ENCODE measurements around the gene SORCS2. TPM values are rescaled to one million over a fixed set of nuclear protein-coding genes. Genes with fewer than 3 reads are reported as not detected.

Gene SORCS2
- total RNA-seq, 1 experiment from 2014 or later = 4.1 TPM

DNA sequence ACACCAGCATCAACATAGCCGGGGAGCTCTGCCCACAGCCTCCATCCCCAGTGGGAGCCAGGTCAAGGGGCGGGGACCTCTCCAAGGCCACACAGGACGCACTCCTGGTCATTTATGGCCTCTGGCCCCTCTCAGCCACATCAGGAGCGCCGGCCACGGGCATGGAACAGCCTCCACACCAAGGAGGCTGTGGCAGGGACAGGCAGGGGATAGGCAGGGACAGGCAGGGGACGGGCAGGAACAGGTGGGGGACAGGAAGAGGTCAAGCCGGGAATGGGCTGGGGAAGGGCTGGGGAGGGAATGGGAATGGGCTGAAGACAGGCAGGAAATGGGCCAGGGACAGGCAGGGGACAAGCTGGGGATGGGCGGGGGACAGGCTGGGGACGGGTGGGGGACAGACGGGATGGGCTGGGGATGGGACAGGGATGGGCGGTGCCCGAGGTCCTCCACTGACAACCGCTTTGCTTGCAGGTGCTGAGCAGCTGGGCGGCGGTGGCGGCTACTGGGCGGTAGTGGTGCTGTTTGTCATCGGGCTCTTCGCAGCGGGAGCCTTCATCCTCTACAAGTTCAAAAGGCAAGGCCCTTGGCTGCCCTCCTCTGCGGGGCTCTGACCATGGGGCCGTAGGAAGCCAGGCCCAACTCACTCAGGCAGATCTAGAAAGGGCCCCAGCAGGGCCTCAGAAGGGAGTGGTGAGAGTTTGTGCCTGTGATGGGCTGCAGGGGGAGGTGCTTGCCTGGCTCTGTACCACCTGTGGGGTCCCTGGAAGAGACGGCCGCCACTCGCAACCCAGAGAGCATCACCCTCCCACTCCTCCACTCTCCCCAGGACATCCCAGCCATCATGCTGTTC, 541.7 kb downstream of the SORCS2 start:
- intact Hi-C loops (cut with micrococcal nuclease) = no loop called here
- no peaks in the 10 kb centered on the region for H3K9me2 ChIP-seq (replicated peaks; ENCODE audit: low read length)
- H3K9me3 ChIP-seq (ENCODE audit: low read length) = no peaks in the 10 kb centered on the region
- no peaks in the 10 kb centered on the region for H3K27me3 ChIP-seq (ENCODE audit: low read length)
- ChIA-PET POLR2A (ENCODE audit: unreplicated experiment) (no interaction called here), CTCF (no interaction called here)
- ATAC-seq = no peak
- no TSS peak for BruUV-seq (replicated peaks)
- no peaks in the 10 kb centered on the region for H4K20me1 ChIP-seq (ENCODE audit: low read length)
- H3K36me3 ChIP-seq (ENCODE audit: low read depth, low read length) = no peaks in the 10 kb centered on the region
- no peak overlapping the region for H3K9ac ChIP-seq (ENCODE audit: low read length)
- no peaks in the 10 kb centered on the region for H3K4me1 ChIP-seq (ENCODE audit: insufficient read depth, low read length)
- H3F3A ChIP-seq (ENCODE audit: low read length, unreplicated experiment) = no peaks in the 10 kb centered on the region
- no peak overlapping the region for H3K27ac ChIP-seq (ENCODE audit: low read length)
- H3K4me3 ChIP-seq (ENCODE audit: low read length) = no peak overlapping the region
- DNase-seq = no peak
- no peaks in the 10 kb centered on the region for H3K79me2 ChIP-seq (ENCODE audit: low read length)
- no peak overlapping the region for H2AFZ ChIP-seq (ENCODE audit: low read length)
- TF ChIP-seq EZH2 (IDR thresholded peaks at IDR 0.05; ENCODE audit: low read length, unreplicated experiment) = no peak
- TF ChIP-seq EZH2phosphoT487 (IDR thresholded peaks at IDR 0.05; ENCODE audit: borderline replicate concordance, low read length) = no peak
- TF ChIP-seq, protein P1, sequence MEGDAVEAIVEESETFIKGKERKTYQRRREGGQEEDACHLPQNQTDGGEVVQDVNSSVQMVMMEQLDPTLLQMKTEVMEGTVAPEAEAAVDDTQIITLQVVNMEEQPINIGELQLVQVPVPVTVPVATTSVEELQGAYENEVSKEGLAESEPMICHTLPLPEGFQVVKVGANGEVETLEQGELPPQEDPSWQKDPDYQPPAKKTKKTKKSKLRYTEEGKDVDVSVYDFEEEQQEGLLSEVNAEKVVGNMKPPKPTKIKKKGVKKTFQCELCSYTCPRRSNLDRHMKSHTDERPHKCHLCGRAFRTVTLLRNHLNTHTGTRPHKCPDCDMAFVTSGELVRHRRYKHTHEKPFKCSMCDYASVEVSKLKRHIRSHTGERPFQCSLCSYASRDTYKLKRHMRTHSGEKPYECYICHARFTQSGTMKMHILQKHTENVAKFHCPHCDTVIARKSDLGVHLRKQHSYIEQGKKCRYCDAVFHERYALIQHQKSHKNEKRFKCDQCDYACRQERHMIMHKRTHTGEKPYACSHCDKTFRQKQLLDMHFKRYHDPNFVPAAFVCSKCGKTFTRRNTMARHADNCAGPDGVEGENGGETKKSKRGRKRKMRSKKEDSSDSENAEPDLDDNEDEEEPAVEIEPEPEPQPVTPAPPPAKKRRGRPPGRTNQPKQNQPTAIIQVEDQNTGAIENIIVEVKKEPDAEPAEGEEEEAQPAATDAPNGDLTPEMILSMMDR (conservative IDR thresholded peaks at IDR 0.05; ENCODE audit: low read depth, low read length) = no peak
- no peak overlapping the region for H3K4me2 ChIP-seq (ENCODE audit: low read length)

DNA sequence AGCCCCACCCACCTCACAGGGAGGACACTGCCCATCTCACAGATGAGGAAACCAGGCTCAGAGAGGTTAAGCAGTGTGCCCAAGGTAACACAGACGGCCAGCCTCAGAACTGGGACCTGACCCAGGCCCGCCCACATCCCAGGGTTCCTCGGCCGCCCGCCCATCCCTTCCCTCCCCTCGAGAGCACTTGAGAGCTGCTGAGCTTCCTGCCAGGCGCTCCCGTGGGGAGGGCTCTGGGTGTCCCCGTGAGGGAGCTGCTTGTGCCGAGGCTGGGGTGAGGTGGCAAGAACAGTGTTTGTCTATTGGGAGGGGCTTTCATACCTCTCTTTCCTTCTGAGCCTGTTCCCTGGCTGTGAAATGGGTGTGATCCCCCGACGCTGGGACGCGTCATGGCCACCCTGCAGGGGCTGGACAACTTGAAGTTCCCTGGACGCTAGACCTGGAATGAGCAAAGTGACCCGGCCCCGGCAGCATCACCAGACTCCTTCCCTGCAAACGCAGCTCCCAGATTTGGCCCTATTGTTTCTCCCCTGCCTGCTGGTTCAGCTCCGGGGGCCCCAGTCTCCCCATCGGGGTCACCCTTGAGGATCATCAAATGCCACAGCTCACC, 542.4 kb downstream of the SORCS2 start:
- ChIA-PET POLR2A (ENCODE audit: unreplicated experiment) (interaction anchor here (0.6 kb wide), 1 partner anchor 243 kb away, joined by 3 read pairs; no protein-coding TSS in a partner anchor), CTCF (no interaction called here)
- no TSS peak for BruUV-seq (replicated peaks)
- TF ChIP-seq EZH2phosphoT487 (IDR thresholded peaks at IDR 0.05; ENCODE audit: borderline replicate concordance, low read length) = no peak
- TF ChIP-seq EZH2 (IDR thresholded peaks at IDR 0.05; ENCODE audit: low read length, unreplicated experiment) = no peak
- TF ChIP-seq, protein P1 (conservative IDR thresholded peaks at IDR 0.05; ENCODE audit: low read depth, low read length) = no peak
- no peak for DNase-seq
- Histone ChIP-seq H3K79me2 (ENCODE audit: low read length) (no peaks in the 10 kb centered on the region), H2AFZ (ENCODE audit: low read length) (no peak overlapping the region), H3K9ac (ENCODE audit: low read length) (no peak overlapping the region), H3K4me3 (ENCODE audit: low read length) (no peak overlapping the region), H3K27me3 (ENCODE audit: low read length) (no peaks in the 10 kb centered on the region), H4K20me1 (ENCODE audit: low read length) (no peaks in the 10 kb centered on the region), H3K36me3 (ENCODE audit: low read depth, low read length) (no peaks in the 10 kb centered on the region), H3K9me2 (replicated peaks; ENCODE audit: low read length) (no peaks in the 10 kb centered on the region), H3K4me1 (ENCODE audit: insufficient read depth, low read length) (no peaks in the 10 kb centered on the region), H3K27ac (ENCODE audit: low read length) (no peak overlapping the region), H3K4me2 (ENCODE audit: low read length) (no peak overlapping the region), H3F3A (ENCODE audit: low read length, unreplicated experiment) (no peaks in the 10 kb centered on the region), H3K9me3 (ENCODE audit: low read length) (no peaks in the 10 kb centered on the region)
- no peak for ATAC-seq
- intact Hi-C loops (cut with micrococcal nuclease) = no loop called here

DNA sequence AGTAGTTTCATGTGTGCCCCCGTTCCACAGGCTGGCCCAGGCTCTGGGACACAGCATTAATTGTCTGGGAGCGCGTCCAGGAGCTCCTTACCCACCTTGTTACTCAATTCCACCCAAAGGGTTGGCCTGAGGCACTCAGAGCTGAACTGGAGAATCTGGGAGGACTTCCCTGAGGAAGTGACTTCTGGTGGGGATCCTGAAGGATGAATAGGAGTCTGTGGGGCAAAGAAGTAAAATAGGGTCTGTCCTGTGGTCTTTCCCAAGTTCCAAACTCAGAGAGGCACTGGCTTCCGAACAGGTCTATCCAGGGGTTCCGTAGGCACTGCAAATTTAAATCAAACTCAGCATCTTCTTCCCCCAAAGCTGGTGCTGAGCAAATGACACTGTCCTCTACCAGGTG, 543.1 kb downstream of the SORCS2 start:
- H3K9ac ChIP-seq (ENCODE audit: low read length) = no peak overlapping the region
- H3K9me3 ChIP-seq (ENCODE audit: low read length) = no peaks in the 10 kb centered on the region
- H2AFZ ChIP-seq (ENCODE audit: low read length) = no peak overlapping the region
- no peaks in the 10 kb centered on the region for H3K36me3 ChIP-seq (ENCODE audit: low read depth, low read length)
- no peaks in the 10 kb centered on the region for H3K27me3 ChIP-seq (ENCODE audit: low read length)
- H3K4me2 ChIP-seq (ENCODE audit: low read length) = no peak overlapping the region
- no peak for ATAC-seq
- intact Hi-C loops (cut with micrococcal nuclease) = no loop called here
- H3K4me3 ChIP-seq (ENCODE audit: low read length) = no peak overlapping the region
- H3K79me2 ChIP-seq (ENCODE audit: low read length) = no peaks in the 10 kb centered on the region
- DNase-seq = no peak
- no peaks in the 10 kb centered on the region for H3F3A ChIP-seq (ENCODE audit: low read length, unreplicated experiment)
- H3K4me1 ChIP-seq (ENCODE audit: insufficient read depth, low read length) = no peaks in the 10 kb centered on the region
- H4K20me1 ChIP-seq (ENCODE audit: low read length) = no peaks in the 10 kb centered on the region
- H3K9me2 ChIP-seq (replicated peaks; ENCODE audit: low read length) = no peaks in the 10 kb centered on the region
- ChIA-PET CTCF (no interaction called here), POLR2A (ENCODE audit: unreplicated experiment) (interaction anchor here (0.6 kb wide), 1 partner anchor 242 kb away, joined by 3 read pairs; no protein-coding TSS in a partner anchor)
- TF ChIP-seq, protein P1 (conservative IDR thresholded peaks at IDR 0.05; ENCODE audit: low read depth, low read length) = no peak
- TF ChIP-seq EZH2phosphoT487 (IDR thresholded peaks at IDR 0.05; ENCODE audit: borderline replicate concordance, low read length) (no peak), EZH2 (IDR thresholded peaks at IDR 0.05; ENCODE audit: low read length, unreplicated experiment) (no peak)
- H3K27ac ChIP-seq (ENCODE audit: low read length) = no peak overlapping the region
- BruUV-seq (replicated peaks) = no TSS peak

All from PC-3 (cell line).